Caco-2 (cell line): ENCODE results near the gene PARP12. TPM values are rescaled to one million over a fixed set of nuclear protein-coding genes. Genes with fewer than 3 reads are reported as not detected.

Source experiments
- BruUV-seq: library from RNA; stranded (reverse); fragments of 400-500 nt; replicated peaks from 2 replicates; lab custom pipeline; 2021; lab: Mats Ljungman, UMichigan
- CTCF ChIA-PET: fragments of 300-600 bp; sonication (Branson Sonifier 250); formaldehyde crosslinking; loops from one replicate; lab custom pipeline; 2022; ENCODE audit warnings: antibody characterized with exemption; lab: Charles Lee
- POLR2A ChIA-PET: fragments of 300-600 bp; sonication (Branson Sonifier 250); formaldehyde crosslinking; loops from one replicate; lab custom pipeline; 2022; ENCODE audit warnings: antibody characterized with exemption; lab: Charles Lee
- DNase-seq, 2 experiments: peaks; one replicate each; pipeline versions ENCODE4 v3.0.0 to v3.0.0-alpha.2; 2020 to 2022
- H3K27me3 ChIP-seq: replicated peaks from 2 replicates; pipeline ENCODE4 v1.6.0; 2011; ENCODE audit warnings: low read length; ENCODE audit not compliant: control insufficient read depth, insufficient read depth
- H3K36me3 ChIP-seq: 2 replicates; pipeline ENCODE4 v1.5.1; 2011; ENCODE audit warnings: low read length; ENCODE audit not compliant: control insufficient read depth, insufficient read depth
- H3K4me1 ChIP-seq: fragments of 250-450 bp; sonication (Bioruptor Pico); 2 replicates; pipeline ENCODE4 v1.5.1; 2020; ENCODE audit warnings: mild to moderate bottlenecking
- H3K4me3 ChIP-seq: 2 replicates; pipeline ENCODE4 v1.5.1; 2011; ENCODE audit warnings: low read depth, mild to moderate bottlenecking, control low read depth, low read length
- H3K9me3 ChIP-seq: fragments of 250-450 bp; sonication (Bioruptor Pico); 2 replicates; pipeline ENCODE4 v1.5.1; 2020; ENCODE audit warnings: mild to moderate bottlenecking, moderate library complexity
- H3K27ac Mint-ChIP-seq: one replicate; pipeline ENCODE4 v1.8.0; 2022; ENCODE audit warnings: mixed read lengths; ENCODE audit not compliant: unreplicated experiment
- H3K27me3 Mint-ChIP-seq: one replicate; pipeline ENCODE4 v1.8.0; 2022; ENCODE audit warnings: mixed read lengths; ENCODE audit not compliant: insufficient read depth, unreplicated experiment
- H3K36me3 Mint-ChIP-seq: one replicate; pipeline ENCODE4 v1.8.0; 2022; ENCODE audit warnings: mild to moderate bottlenecking, mixed read lengths; ENCODE audit not compliant: insufficient read depth, unreplicated experiment
- H3K4me1 Mint-ChIP-seq: one replicate; pipeline ENCODE4 v1.8.0; 2022; ENCODE audit warnings: low read depth, mixed read lengths; ENCODE audit not compliant: unreplicated experiment
- H3K4me3 Mint-ChIP-seq: one replicate; pipeline ENCODE4 v1.8.0; 2022; ENCODE audit warnings: mild to moderate bottlenecking, moderate library complexity, mixed read lengths; ENCODE audit not compliant: unreplicated experiment
- H3K9me3 Mint-ChIP-seq: one replicate; pipeline ENCODE4 v1.8.0; 2022; ENCODE audit warnings: mixed read lengths; ENCODE audit not compliant: unreplicated experiment
- CTCF ChIP-seq, 2 experiments: fragments of 200-600 bp in 1 of 2; IDR thresholded peaks; 1 replicate in 1 of 2; 2 replicates in 1 of 2; pipeline versions ENCODE4 v1.5.1 to v1.8.0; 2011 to 2022; ENCODE audit warnings: antibody characterized with exemption in 1 of 2, control low read depth in 1 of 2, inconsistent platforms in 1 of 2, low read depth in 1 of 2, low read length in 1 of 2, mild to moderate bottlenecking in 1 of 2, moderate library complexity in 1 of 2; ENCODE audit not compliant: insufficient read depth in 1 of 2, severe bottlenecking in 1 of 2, unreplicated experiment in 1 of 2
- intact Hi-C: fragments of 100-400 bp; cut with micrococcal nuclease; formaldehyde crosslinking; loops from one replicate; pipeline ENCODE4 v1.10.0; 2022; ENCODE audit not compliant: unreplicated experiment
- total RNA-seq: library from RNA; stranded (reverse); gene quantifications from 2 replicates; pipeline ENCODE4 v1.2.3, GENCODE V29; 2022

Gene PARP12
- total RNA-seq, 1 experiment from 2014 or later: 20.2 TPM

GRCh38 chr7:139992353-139993044 lies 70.3 kb downstream of the PARP12 start:
- Mint-ChIP-seq H3K36me3 (no peaks in the 10 kb centered on the region), H3K4me1 (no peaks in the 10 kb centered on the region), H3K4me3 (no peak overlapping the region), H3K27me3 (peaks cover 2% of the 10 kb centered on the region), H3K27ac (no peak overlapping the region), H3K9me3 (no peaks in the 10 kb centered on the region)
- no peaks in the 10 kb centered on the region for H3K27me3 ChIP-seq
- CTCF ChIA-PET: interaction anchor here (1.1 kb wide), 1 partner anchor 40 kb away, joined by 3 read pairs; no protein-coding TSS in a partner anchor
- peak in 1 of 2 experiments; percentile 5 for DNase-seq
- H3K36me3 ChIP-seq: no peaks in the 10 kb centered on the region
- POLR2A ChIA-PET: no interaction called here
- no TSS peak for BruUV-seq
- intact Hi-C loops: no loop called here
- H3K4me3 ChIP-seq: no peak overlapping the region
- no peak for TF ChIP-seq CTCF (IDR thresholded peaks at IDR 0.05; ENCODE audit: insufficient read depth in 1 of 2, low read depth in 1 of 2, low read length in 1 of 2, severe bottlenecking in 1 of 2, unreplicated experiment in 1 of 2)
- no peaks in the 10 kb centered on the region for H3K9me3 ChIP-seq
- H3K4me1 ChIP-seq: no peaks in the 10 kb centered on the region

GRCh38 chr7:139991911-139992310 lies 70.8 kb downstream of the PARP12 start:
- no peak overlapping the region for H3K4me3 Mint-ChIP-seq
- Histone ChIP-seq H3K4me3 (no peak overlapping the region), H3K36me3 (no peaks in the 10 kb centered on the region), H3K4me1 (no peaks in the 10 kb centered on the region), H3K9me3 (no peaks in the 10 kb centered on the region), H3K27me3 (no peaks in the 10 kb centered on the region)
- no TSS peak for BruUV-seq
- POLR2A ChIA-PET: no interaction called here
- H3K4me1 Mint-ChIP-seq: no peaks in the 10 kb centered on the region
- intact Hi-C loops: no loop called here
- H3K36me3 Mint-ChIP-seq: no peaks in the 10 kb centered on the region
- TF ChIP-seq CTCF (IDR thresholded peaks at IDR 0.05; ENCODE audit: insufficient read depth in 1 of 2, low read depth in 1 of 2, low read length in 1 of 2, severe bottlenecking in 1 of 2, unreplicated experiment in 1 of 2): no peak
- no peak overlapping the region for H3K27ac Mint-ChIP-seq
- CTCF ChIA-PET: interaction anchor here (1.1 kb wide), 1 partner anchor 39 kb away, joined by 3 read pairs; no protein-coding TSS in a partner anchor
- no peaks in the 10 kb centered on the region for H3K9me3 Mint-ChIP-seq
- H3K27me3 Mint-ChIP-seq: peaks cover 2% of the 10 kb centered on the region
- DNase-seq: peak in 1 of 2 experiments; percentile 23

GRCh38 chr7:139991269-139991666 lies 71.5 kb downstream of the PARP12 start:
- H3K9me3 Mint-ChIP-seq: no peaks in the 10 kb centered on the region
- no peak for TF ChIP-seq CTCF (IDR thresholded peaks at IDR 0.05; ENCODE audit: insufficient read depth in 1 of 2, low read depth in 1 of 2, low read length in 1 of 2, severe bottlenecking in 1 of 2, unreplicated experiment in 1 of 2)
- CTCF ChIA-PET: interaction anchor here (1.1 kb wide), 1 partner anchor 38 kb away, joined by 3 read pairs; no protein-coding TSS in a partner anchor
- H3K27ac Mint-ChIP-seq: no peak overlapping the region
- no TSS peak for BruUV-seq
- Histone ChIP-seq H3K27me3 (no peaks in the 10 kb centered on the region), H3K36me3 (no peaks in the 10 kb centered on the region), H3K4me3 (no peak overlapping the region), H3K9me3 (no peaks in the 10 kb centered on the region), H3K4me1 (no peaks in the 10 kb centered on the region)
- DNase-seq: peak in 1 of 2 experiments; percentile 29
- no peaks in the 10 kb centered on the region for H3K36me3 Mint-ChIP-seq
- peaks cover 2% of the 10 kb centered on the region for H3K27me3 Mint-ChIP-seq
- no peak overlapping the region for H3K4me3 Mint-ChIP-seq
- intact Hi-C loops: no loop called here
- no peaks in the 10 kb centered on the region for H3K4me1 Mint-ChIP-seq
- POLR2A ChIA-PET: no interaction called here
